Dendritic cell treated with granulocyte-macrophage colony-stimulating factor and Interleukin-4, amounts not matched to agents 40 ng/mL and 50 ng/mL, for 4 days (primary cell): ENCODE results near the gene DCHS1.

Experiments
- H3K27ac Mint-ChIP-seq: one replicate; pipeline ENCODE4 v1.8.0; 2022; ENCODE audit warnings: mild to moderate bottlenecking, mixed read lengths
- H3K27me3 Mint-ChIP-seq: one replicate; pipeline ENCODE4 v1.8.0; 2022; ENCODE audit warnings: mild to moderate bottlenecking, mixed read lengths
- H3K36me3 Mint-ChIP-seq: one replicate; pipeline ENCODE4 v1.8.0; 2022; ENCODE audit warnings: low read depth, mixed read lengths
- H3K4me1 Mint-ChIP-seq: one replicate; pipeline ENCODE4 v1.8.0; 2022; ENCODE audit warnings: low read depth, mixed read lengths
- H3K4me3 Mint-ChIP-seq: one replicate; pipeline ENCODE4 v1.8.0; 2022; ENCODE audit warnings: mild to moderate bottlenecking, moderate library complexity, mixed read lengths
- H3K9me3 Mint-ChIP-seq: one replicate; pipeline ENCODE4 v1.8.0; 2022; ENCODE audit warnings: mixed read lengths
- intact Hi-C: fragments of 100-400 bp; cut with micrococcal nuclease; formaldehyde crosslinking; loops from one replicate; pipeline ENCODE4 v1.15.0; 2022

Gene DCHS1

GRCh38 chr11:6622261-6623171 lies 33.1 kb downstream of the DCHS1 start:
- Mint-ChIP-seq H3K4me1 (peaks cover 12% of the 10 kb centered on the region), H3K27ac (no peak overlapping the region), H3K27me3 (peaks cover 2% of the 10 kb centered on the region), H3K4me3 (no peak overlapping the region), H3K36me3 (no peaks in the 10 kb centered on the region), H3K9me3 (no peaks in the 10 kb centered on the region)
- intact Hi-C loops = no loop called here

- Mint-ChIP-seq H3K27me3 (peaks cover 2% of the 10 kb centered on the region), H3K4me3 (no peak overlapping the region), H3K27ac (no peak overlapping the region), H3K4me1 (peaks cover 6% of the 10 kb centered on the region), H3K36me3 (no peaks in the 10 kb centered on the region), H3K9me3 (no peaks in the 10 kb centered on the region)
- intact Hi-C loops = no loop called here
Measured at GRCh38 chr11:6621711-6622211, 33.8 kb downstream of the DCHS1 start.

- peaks cover 2% of the 10 kb centered on the region for H3K27me3 Mint-ChIP-seq
- no peaks in the 10 kb centered on the region for H3K9me3 Mint-ChIP-seq
- no peaks in the 10 kb centered on the region for H3K36me3 Mint-ChIP-seq
- intact Hi-C loops = no loop called here
- H3K27ac Mint-ChIP-seq = no peak overlapping the region
- peaks cover 6% of the 10 kb centered on the region for H3K4me1 Mint-ChIP-seq
- H3K4me3 Mint-ChIP-seq = no peak overlapping the region
Measured at GRCh38 chr11:6620636-6621035, 35.0 kb downstream of the DCHS1 start.

- Mint-ChIP-seq H3K9me3 (no peaks in the 10 kb centered on the region), H3K27me3 (peaks cover 2% of the 10 kb centered on the region), H3K27ac (no peak within 1 kb of the TSS), H3K4me1 (peaks cover 6% of the 10 kb centered on the region), H3K36me3 (no peaks in the 10 kb centered on the region), H3K4me3 (no peak within 1 kb of the TSS)
- intact Hi-C loops = loop anchor here (1.0 to 5.0 kb wide), 3 partner anchors 15 to 137 kb away; partner anchors contain the start of genes ARFIP2 and TIMM10B
Measured at GRCh38 chr11:6619004-6619745, 36.4 kb downstream of the DCHS1 start, which contains the start of gene TPP1. Gene TPP1 (minus strand): TSS chr11:6619422. CDS start chr11:6619400, 22 bp downstream.

GRCh38 chr11:6618117-6619003 lies 37.2 kb downstream of the DCHS1 start:
- H3K27me3 Mint-ChIP-seq = peaks cover 2% of the 10 kb centered on the region
- no peaks in the 10 kb centered on the region for H3K36me3 Mint-ChIP-seq
- H3K4me3 Mint-ChIP-seq = no peak overlapping the region
- no peak overlapping the region for H3K27ac Mint-ChIP-seq
- no peaks in the 10 kb centered on the region for H3K9me3 Mint-ChIP-seq
- H3K4me1 Mint-ChIP-seq = peaks cover 6% of the 10 kb centered on the region
- intact Hi-C loops = loop anchor here (1.0 to 5.0 kb wide), 4 partner anchors 14 to 136 kb away; partner anchors contain the start of genes ARFIP2, MRPL17 and TIMM10B

- H3K36me3 Mint-ChIP-seq = no peaks in the 10 kb centered on the region
- no peak overlapping the region for H3K27ac Mint-ChIP-seq
- intact Hi-C loops = loop anchor here (5.0 kb wide), 1 partner anchor 135 kb away; the partner anchor contains the start of genes ARFIP2 and TIMM10B
- H3K9me3 Mint-ChIP-seq = no peaks in the 10 kb centered on the region
- H3K27me3 Mint-ChIP-seq = peaks cover 2% of the 10 kb centered on the region
- H3K4me1 Mint-ChIP-seq = peaks cover 6% of the 10 kb centered on the region
- H3K4me3 Mint-ChIP-seq = no peak overlapping the region
Measured at GRCh38 chr11:6617315-6617781, 38.3 kb downstream of the DCHS1 start.

- H3K4me1 Mint-ChIP-seq = peaks cover 4% of the 10 kb centered on the region
- no peak overlapping the region for H3K27ac Mint-ChIP-seq
- H3K4me3 Mint-ChIP-seq = peak overlapping the region; percentile 34
- H3K36me3 Mint-ChIP-seq = peaks cover under 1% of the 10 kb centered on the region
- no peaks in the 10 kb centered on the region for H3K9me3 Mint-ChIP-seq
- peaks cover 1% of the 10 kb centered on the region for H3K27me3 Mint-ChIP-seq
- intact Hi-C loops = loop anchor here (5.0 kb wide), 1 partner anchor 134 kb away; the partner anchor contains the start of genes ARFIP2 and TIMM10B
Measured at GRCh38 chr11:6616596-6617250, 38.9 kb downstream of the DCHS1 start.

GRCh38 chr11:6615882-6616585 lies 39.6 kb downstream of the DCHS1 start:
- Mint-ChIP-seq H3K9me3 (no peaks in the 10 kb centered on the region), H3K36me3 (peaks cover 7% of the 10 kb centered on the region), H3K27me3 (no peaks in the 10 kb centered on the region), H3K27ac (no peak overlapping the region), H3K4me3 (peak overlapping the region; percentile 32), H3K4me1 (peaks cover 6% of the 10 kb centered on the region)
- intact Hi-C loops = loop anchor here (5.0 kb wide), 1 partner anchor 134 kb away; the partner anchor contains the start of genes ARFIP2 and TIMM10B

GRCh38 chr11:6615046-6615445 lies 40.6 kb downstream of the DCHS1 start:
- Mint-ChIP-seq H3K4me3 (no peak overlapping the region), H3K27ac (no peak overlapping the region), H3K4me1 (peaks cover 16% of the 10 kb centered on the region), H3K36me3 (peaks cover 17% of the 10 kb centered on the region), H3K27me3 (no peaks in the 10 kb centered on the region), H3K9me3 (no peaks in the 10 kb centered on the region)
- intact Hi-C loops = loop anchor here (5.0 kb wide), 1 partner anchor 133 kb away; the partner anchor contains the start of genes ARFIP2 and TIMM10B

GRCh38 chr11:6614446-6614845 lies 41.2 kb downstream of the DCHS1 start:
- Mint-ChIP-seq H3K9me3 (no peaks in the 10 kb centered on the region), H3K4me1 (peaks cover 22% of the 10 kb centered on the region), H3K27ac (no peak overlapping the region), H3K4me3 (no peak overlapping the region), H3K27me3 (no peaks in the 10 kb centered on the region), H3K36me3 (peaks cover 23% of the 10 kb centered on the region)
- intact Hi-C loops = loop anchor here (5.0 kb wide), 1 partner anchor 377 kb away; the partner anchor contains the start of gene CNGA4

GRCh38 chr11:6613496-6613895 lies 42.1 kb downstream of the DCHS1 start:
- Mint-ChIP-seq H3K27ac (no peak overlapping the region), H3K4me3 (no peak overlapping the region), H3K36me3 (peaks cover 32% of the 10 kb centered on the region), H3K9me3 (no peaks in the 10 kb centered on the region), H3K4me1 (peaks cover 30% of the 10 kb centered on the region), H3K27me3 (no peaks in the 10 kb centered on the region)
- intact Hi-C loops = loop anchor here (5.0 kb wide), 1 partner anchor 376 kb away; the partner anchor contains the start of gene CNGA4
